SH-SY5Y (cell line): ENCODE data around the gene C9orf85.

Experiments used
- GATA2 ChIP-seq: IDR thresholded peaks from 2 replicates; pipeline ENCODE4 v1.6.1; 2011; ENCODE audit warnings: mild to moderate bottlenecking, low read depth, low read length
- GATA3 ChIP-seq: IDR thresholded peaks from 2 replicates; pipeline ENCODE4 v1.6.1; 2011; ENCODE audit warnings: low read depth, mild to moderate bottlenecking, low read length, moderate library complexity

- TF ChIP-seq GATA2: no peak
- TF ChIP-seq GATA3: no peak
Observed at GRCh38 chr9:71936066-71936465, 24.6 kb downstream of the C9orf85 start.
